HEK293T (cell line): Measurements from ENCODE around the gene HS6ST2.

Experiments used
- BHLHE40 ChIP-seq: fragments of 450-650 bp; IDR thresholded peaks from 2 replicates; pipeline ENCODE4 v1.6.1; 2016; ENCODE audit warnings: mild to moderate bottlenecking, moderate library complexity, borderline replicate concordance
- CTBP1 ChIP-seq: fragments of 450-650 bp; IDR thresholded peaks from 2 replicates; pipeline ENCODE4 v1.6.1; 2016; ENCODE audit warnings: borderline replicate concordance
- FOXA1 ChIP-seq: fragments of 450-650 bp; IDR thresholded peaks from 2 replicates; pipeline ENCODE4 v1.6.1; 2016; ENCODE audit warnings: mild to moderate bottlenecking
- FOXM1 ChIP-seq: fragments of 450-650 bp; IDR thresholded peaks from 2 replicates; pipeline ENCODE4 v1.6.1; 2017; ENCODE audit warnings: mild to moderate bottlenecking, borderline replicate concordance
- NFRKB ChIP-seq: fragments of 450-650 bp; IDR thresholded peaks from 2 replicates; pipeline ENCODE4 v1.6.1; 2016; ENCODE audit warnings: mild to moderate bottlenecking, moderate library complexity
- SP1 ChIP-seq: fragments of 450-650 bp; IDR thresholded peaks from 2 replicates; pipeline ENCODE4 v1.6.1; 2017
- ZNF384 ChIP-seq: fragments of 450-650 bp; IDR thresholded peaks from 2 replicates; pipeline ENCODE4 v1.6.1; 2016

- no peak for TF ChIP-seq ZNF384
- no peak for TF ChIP-seq NFRKB
- no peak for TF ChIP-seq BHLHE40
- TF ChIP-seq SP1: no peak
- TF ChIP-seq FOXA1: no peak
- no peak for TF ChIP-seq FOXM1
- no peak for TF ChIP-seq CTBP1
Measured at GRCh38 chrX:132614297-132614696, 344.1 kb downstream of the HS6ST2 start.
